Natural killer cell (primary cell): ENCODE data around the gene TIMP3. TPM values are rescaled to one million over a fixed set of nuclear protein-coding genes. Genes with fewer than 3 reads are reported as not detected.

Source experiments
- ATAC-seq, 3 donors: fragments of 150-1000 bp in 2 of 3; fragments of 200-7000 bp in 1 of 3; cut with Tn5 transposase; 1 replicate in 1 of 3; 2 replicates in 2 of 3; pipeline ENCODE4 v1.10.0; 2021; ENCODE audit warnings: mild to moderate bottlenecking in 2 of 3, moderate library complexity in 2 of 3
- DNase-seq, 2 donors: peaks; one replicate each; pipeline versions ENCODE4 v3.0.0 to v3.0.0-alpha.2; 2013 to 2021; ENCODE audit warnings: mixed read lengths in 1 of 2
- H3K27ac ChIP-seq: one replicate; pipeline ENCODE4 v1.5.1; 2013; ENCODE audit warnings: mild to moderate bottlenecking, low read length
- H3K27me3 ChIP-seq: one replicate; pipeline ENCODE4 v1.6.1; 2013; ENCODE audit warnings: low read length; ENCODE audit not compliant: control insufficient read depth, insufficient read depth
- H3K36me3 ChIP-seq: one replicate; pipeline ENCODE4 v1.6.1; 2013; ENCODE audit warnings: low read length; ENCODE audit not compliant: control insufficient read depth, insufficient read depth
- H3K4me1 ChIP-seq: one replicate; pipeline ENCODE4 v1.6.1; 2013; ENCODE audit warnings: low read length; ENCODE audit not compliant: control insufficient read depth, insufficient read depth
- H3K4me3 ChIP-seq: one replicate; pipeline ENCODE4 v1.5.1; 2013; ENCODE audit warnings: low read length
- H3K9me3 ChIP-seq: one replicate; pipeline ENCODE4 v1.6.1; 2013; ENCODE audit warnings: low read length; ENCODE audit not compliant: control insufficient read depth, insufficient read depth
- H3K27ac Mint-ChIP-seq, 2 donors: one replicate each; pipeline ENCODE4 v1.8.0; 2022; ENCODE audit warnings: mild to moderate bottlenecking in 2 of 2, mixed read lengths in 2 of 2, moderate library complexity in 1 of 2
- H3K27me3 Mint-ChIP-seq, 2 donors: one replicate each; pipeline ENCODE4 v1.8.0; 2022; ENCODE audit warnings: low read depth in 2 of 2, mixed read lengths in 2 of 2
- H3K36me3 Mint-ChIP-seq: one replicate; pipeline ENCODE4 v1.8.0; 2022; ENCODE audit warnings: mixed read lengths
- H3K4me1 Mint-ChIP-seq, 2 donors: one replicate each; pipeline ENCODE4 v1.8.0; 2022; ENCODE audit warnings: mixed read lengths in 2 of 2
- H3K4me3 Mint-ChIP-seq: one replicate; pipeline ENCODE4 v1.8.0; 2022; ENCODE audit warnings: mild to moderate bottlenecking, moderate library complexity, mixed read lengths
- H3K9me3 Mint-ChIP-seq, 2 donors: one replicate each; pipeline ENCODE4 v1.8.0; 2022; ENCODE audit warnings: mixed read lengths in 2 of 2
- WGBS: methylation state at CpG from one replicate; pipeline ENCODE4 v1.1.7; 2013; ENCODE audit warnings: missing lambda C conversion rate; ENCODE audit not compliant: insufficient coverage; 5-methylcytosine and 5-hydroxymethylcytosine counted together
- intact Hi-C: fragments of 100-400 bp; cut with micrococcal nuclease; formaldehyde crosslinking; loops from one replicate; pipeline ENCODE4 v1.14.2; 2022
- total RNA-seq, 4 donors: library from RNA; stranded (reverse); fragments of 120-200 nt in 1 of 4; gene quantifications; one replicate each; pipeline versions ENCODE4 v1.2.3 to v1.2.4, GENCODE V29; 2013 to 2022
- TF ChIP-seq, protein P1 (sequence below): fragments of 200-600 bp; IDR thresholded peaks from one replicate; pipeline ENCODE4 v1.8.0; 2022; ENCODE audit warnings: antibody characterized with exemption

TIMP3 gene
- total RNA-seq, 3 donors from 2014 or later (not counting 1 experiment from before 2014, with no cell fraction given), result 0.12 TPM; not detected in 2

DNA sequence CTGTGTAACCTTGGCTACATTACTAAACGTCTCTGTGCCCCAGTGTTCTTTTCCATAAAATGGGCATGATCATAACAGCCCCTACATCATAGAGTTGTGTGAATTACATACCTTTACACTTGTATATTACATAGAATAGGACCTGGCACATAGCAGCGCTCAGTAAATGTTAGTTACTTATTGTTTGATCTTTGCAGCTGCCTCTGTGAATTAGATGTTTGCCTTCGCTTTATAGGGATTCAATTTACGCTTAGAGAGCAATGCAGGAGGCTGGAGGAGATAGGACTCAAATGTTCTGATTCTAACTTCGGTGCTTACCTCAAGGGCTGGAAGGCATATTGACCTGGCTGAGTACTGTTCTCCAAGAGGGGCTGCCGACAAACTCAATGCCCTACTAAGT lies 10.4 kb upstream of the TIMP3 start:
- H3K4me3 ChIP-seq, result no peak overlapping the region
- H3K36me3 Mint-ChIP-seq, result no peaks in the 10 kb centered on the region
- intact Hi-C loops, result no loop called here
- H3K9me3 ChIP-seq, result no peaks in the 10 kb centered on the region
- H3K27me3 Mint-ChIP-seq, result peaks cover 0 to 6% of the 10 kb centered on the region in 2 donors
- DNase-seq (no peak), ATAC-seq (no peak)
- TF ChIP-seq, protein P1, sequence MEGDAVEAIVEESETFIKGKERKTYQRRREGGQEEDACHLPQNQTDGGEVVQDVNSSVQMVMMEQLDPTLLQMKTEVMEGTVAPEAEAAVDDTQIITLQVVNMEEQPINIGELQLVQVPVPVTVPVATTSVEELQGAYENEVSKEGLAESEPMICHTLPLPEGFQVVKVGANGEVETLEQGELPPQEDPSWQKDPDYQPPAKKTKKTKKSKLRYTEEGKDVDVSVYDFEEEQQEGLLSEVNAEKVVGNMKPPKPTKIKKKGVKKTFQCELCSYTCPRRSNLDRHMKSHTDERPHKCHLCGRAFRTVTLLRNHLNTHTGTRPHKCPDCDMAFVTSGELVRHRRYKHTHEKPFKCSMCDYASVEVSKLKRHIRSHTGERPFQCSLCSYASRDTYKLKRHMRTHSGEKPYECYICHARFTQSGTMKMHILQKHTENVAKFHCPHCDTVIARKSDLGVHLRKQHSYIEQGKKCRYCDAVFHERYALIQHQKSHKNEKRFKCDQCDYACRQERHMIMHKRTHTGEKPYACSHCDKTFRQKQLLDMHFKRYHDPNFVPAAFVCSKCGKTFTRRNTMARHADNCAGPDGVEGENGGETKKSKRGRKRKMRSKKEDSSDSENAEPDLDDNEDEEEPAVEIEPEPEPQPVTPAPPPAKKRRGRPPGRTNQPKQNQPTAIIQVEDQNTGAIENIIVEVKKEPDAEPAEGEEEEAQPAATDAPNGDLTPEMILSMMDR, result no peak
- no peaks in the 10 kb centered on the region for H3K9me3 Mint-ChIP-seq
- no peaks in the 10 kb centered on the region for H3K4me1 ChIP-seq
- no peaks in the 10 kb centered on the region for H3K36me3 ChIP-seq
- H3K27me3 ChIP-seq, result no peaks in the 10 kb centered on the region
- no peak overlapping the region for H3K27ac Mint-ChIP-seq
- H3K4me3 Mint-ChIP-seq, result no peak overlapping the region
- WGBS, result 90% methylated on average over 6 of the region's 6 CpGs
- H3K27ac ChIP-seq, result no peak overlapping the region
- no peaks in the 10 kb centered on the region for H3K4me1 Mint-ChIP-seq

DNA sequence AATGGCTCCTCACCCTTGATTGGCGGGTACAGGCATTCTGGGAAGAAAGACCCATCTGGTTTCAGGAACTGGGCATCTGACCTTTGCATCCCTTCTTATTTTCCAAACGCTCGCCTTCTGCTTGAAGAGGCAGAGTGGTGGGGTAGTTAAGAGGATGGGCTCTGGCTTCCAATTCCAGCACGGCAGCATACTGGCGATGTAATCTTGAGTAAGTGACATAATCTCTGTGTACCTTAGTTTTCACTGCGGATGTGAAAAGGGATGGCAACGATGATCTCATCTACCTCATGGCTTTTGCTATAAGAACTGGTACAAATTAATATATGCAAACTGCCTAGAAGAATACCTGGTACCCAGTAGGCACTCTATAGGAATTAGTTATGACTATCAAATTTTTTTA lies 10.0 kb upstream of the TIMP3 start:
- DNase-seq (no peak), ATAC-seq (no peak)
- Mint-ChIP-seq H3K27ac (no peak overlapping the region), H3K4me3 (no peak overlapping the region), H3K4me1 (peaks cover 0 to 4% of the 10 kb centered on the region in 2 donors), H3K27me3 (peaks cover 0 to 6% of the 10 kb centered on the region in 2 donors), H3K9me3 (no peaks in the 10 kb centered on the region), H3K36me3 (no peaks in the 10 kb centered on the region)
- Histone ChIP-seq H3K4me1 (no peaks in the 10 kb centered on the region), H3K27me3 (no peaks in the 10 kb centered on the region), H3K36me3 (no peaks in the 10 kb centered on the region), H3K4me3 (no peak overlapping the region), H3K9me3 (no peaks in the 10 kb centered on the region), H3K27ac (no peak overlapping the region)
- 98% methylated on average over 5 of the region's 7 CpGs for WGBS
- intact Hi-C loops, result no loop called here
- TF ChIP-seq, protein P1, result no peak

DNA sequence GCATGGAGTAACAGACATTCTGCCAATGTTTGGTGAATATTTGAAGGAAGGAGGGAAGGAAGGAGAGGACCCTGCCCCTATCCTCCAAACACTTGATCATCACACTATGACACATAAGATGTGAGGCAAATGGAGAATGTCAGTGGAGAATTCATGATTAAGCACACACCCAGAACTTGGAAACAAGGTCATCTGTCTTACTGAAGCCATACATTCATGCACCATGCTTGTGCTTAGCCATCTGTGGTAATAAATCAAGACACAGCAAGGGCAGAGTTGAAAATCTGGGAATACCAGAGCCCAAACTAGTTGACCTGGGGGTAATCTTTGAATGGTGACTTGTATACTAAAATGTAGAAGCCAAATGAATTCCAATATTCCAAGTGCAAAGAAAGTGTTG lies 7.9 kb upstream of the TIMP3 start:
- Histone ChIP-seq H3K27ac (no peak overlapping the region), H3K4me1 (peaks cover 4% of the 10 kb centered on the region), H3K27me3 (peaks cover 2% of the 10 kb centered on the region), H3K9me3 (no peaks in the 10 kb centered on the region), H3K36me3 (no peaks in the 10 kb centered on the region), H3K4me3 (no peak overlapping the region)
- DNase-seq, result no peak
- H3K4me1 Mint-ChIP-seq, result peaks cover 0 to 14% of the 10 kb centered on the region in 2 donors
- no peaks in the 10 kb centered on the region for H3K9me3 Mint-ChIP-seq
- no peak overlapping the region for H3K27ac Mint-ChIP-seq
- H3K36me3 Mint-ChIP-seq, result no peaks in the 10 kb centered on the region
- ATAC-seq, result no peak
- intact Hi-C loops, result no loop called here
- TF ChIP-seq, protein P1, result no peak
- no peak overlapping the region for H3K4me3 Mint-ChIP-seq
- peaks cover 6 to 15% of the 10 kb centered on the region in 2 donors for H3K27me3 Mint-ChIP-seq

DNA sequence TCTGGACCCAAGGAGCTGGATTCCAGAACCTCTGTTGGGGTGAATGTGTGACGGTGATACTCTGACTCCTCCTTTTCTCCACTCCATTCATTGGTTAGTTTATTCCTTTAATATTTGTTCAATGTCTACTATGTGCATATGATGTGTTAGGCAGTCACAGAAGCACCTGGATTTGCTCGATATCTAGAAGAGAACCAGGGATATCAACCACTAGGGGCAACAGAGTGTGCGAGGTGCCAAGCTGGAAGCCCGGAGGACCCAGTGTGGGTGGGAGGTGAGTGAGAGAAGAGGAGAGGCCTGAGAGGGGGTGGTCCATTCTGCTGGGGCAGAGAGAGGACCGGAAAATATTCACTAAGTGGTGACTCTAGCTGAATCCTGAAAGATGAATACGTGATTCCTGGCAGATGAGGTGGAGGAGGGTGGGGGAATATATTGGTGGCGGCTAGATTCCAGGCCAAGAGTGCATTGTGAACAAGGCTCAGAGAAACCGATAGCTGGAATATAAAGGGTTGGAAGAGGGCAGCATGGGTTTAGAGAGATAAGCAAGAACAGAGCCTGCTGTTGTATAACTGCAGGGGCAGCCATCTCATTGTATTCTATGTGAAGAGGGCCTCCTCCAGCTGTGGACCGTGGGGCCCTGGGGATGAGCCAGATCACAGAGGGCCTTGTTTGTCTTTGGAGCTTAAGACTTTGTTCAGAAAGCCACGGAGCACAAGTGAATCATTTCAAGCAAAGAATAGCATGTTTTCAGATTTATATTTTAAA lies 6.9 kb upstream of the TIMP3 start:
- H3K36me3 Mint-ChIP-seq, result no peaks in the 10 kb centered on the region
- no peak overlapping the region for H3K4me3 Mint-ChIP-seq
- no peaks in the 10 kb centered on the region for H3K9me3 Mint-ChIP-seq
- H3K4me1 Mint-ChIP-seq, result peaks cover 0 to 14% of the 10 kb centered on the region in 2 donors
- H3K27ac Mint-ChIP-seq, result no peak overlapping the region
- Histone ChIP-seq H3K27ac (no peak overlapping the region), H3K27me3 (peaks cover 2% of the 10 kb centered on the region), H3K4me3 (no peak overlapping the region), H3K9me3 (no peaks in the 10 kb centered on the region), H3K4me1 (peaks cover 4% of the 10 kb centered on the region), H3K36me3 (no peaks in the 10 kb centered on the region)
- 89% methylated on average over 9 of the region's 10 CpGs for WGBS
- TF ChIP-seq, protein P1, result no peak
- ATAC-seq (no peak), DNase-seq (no peak)
- H3K27me3 Mint-ChIP-seq, result peaks cover 10 to 25% of the 10 kb centered on the region in 2 donors
- intact Hi-C loops, result no loop called here
